Right renal pelvis (tissue), 4 donors: ENCODE measurements around the gene HSF2BP. TPM values are rescaled to one million over a fixed set of nuclear protein-coding genes. Genes with fewer than 3 reads are reported as not detected.
A peak's percentile ranks its signal among the peaks of the same experiment; 100 is the strongest.
"Not testable (repeated sequence)": the region's sequence is repeated elsewhere in the genome, so short reads cannot be mapped to it uniquely, and the experiment has no call there.

Experiments used
- DNase-seq, 4 donors: peaks; one replicate each; pipeline ENCODE4 v3.0.0-alpha.2; 2013; ENCODE audit warnings: low read depth in 4 of 4, low spot score in 3 of 4, missing footprints in 1 of 4
- polyA plus RNA-seq, 4 donors: library from polyadenylated mRNA; unstranded; fragments of 120-200 nt; gene quantifications; one replicate each; pipeline ENCODE4 v1.2.1, GENCODE V29; 2013; ENCODE audit not compliant: insufficient read length in 4 of 4

Gene HSF2BP
- polyA plus RNA-seq, 4 donors, result 1.9 to 2.4 (median 2.2) TPM

DNA sequence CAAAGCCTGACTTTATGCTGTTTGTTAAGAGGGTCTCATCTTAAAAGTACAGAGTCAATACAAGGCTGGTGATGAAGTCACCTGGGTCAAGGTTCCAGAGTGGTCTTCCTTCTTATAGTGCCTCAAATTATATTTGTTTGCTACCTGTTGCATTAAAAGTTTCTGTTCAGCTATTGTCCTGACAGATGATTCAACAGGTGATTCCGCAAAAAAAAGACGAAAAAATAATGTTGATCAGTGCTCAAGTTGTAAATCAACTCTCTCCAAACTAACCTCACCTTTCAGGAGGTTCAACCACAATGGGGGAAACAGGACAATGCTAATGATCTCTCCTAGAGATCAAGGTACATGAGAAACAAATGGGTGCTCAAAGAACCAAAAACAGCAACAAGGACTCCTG lies 35.7 kb downstream of the HSF2BP start:
- DNase-seq, result no peak

DNA sequence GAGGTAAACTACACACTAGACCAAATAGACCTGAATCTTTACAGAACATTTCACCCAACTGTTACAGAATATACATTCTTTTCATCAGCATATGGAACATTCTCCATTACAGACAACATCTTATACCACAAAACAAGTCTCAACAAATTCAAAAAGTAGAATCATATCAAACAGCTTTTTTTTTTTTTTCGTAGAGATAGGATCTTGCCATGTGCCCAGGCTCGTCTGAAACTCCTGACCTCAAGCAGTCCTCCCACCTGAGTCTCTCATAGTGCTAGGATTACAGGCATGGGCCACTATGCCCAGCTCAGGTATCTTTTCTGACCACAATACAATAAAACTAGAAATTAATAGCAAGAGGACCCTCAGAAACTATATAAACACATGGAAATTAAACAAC lies 36.5 kb downstream of the HSF2BP start:
- no peak for DNase-seq

DNA sequence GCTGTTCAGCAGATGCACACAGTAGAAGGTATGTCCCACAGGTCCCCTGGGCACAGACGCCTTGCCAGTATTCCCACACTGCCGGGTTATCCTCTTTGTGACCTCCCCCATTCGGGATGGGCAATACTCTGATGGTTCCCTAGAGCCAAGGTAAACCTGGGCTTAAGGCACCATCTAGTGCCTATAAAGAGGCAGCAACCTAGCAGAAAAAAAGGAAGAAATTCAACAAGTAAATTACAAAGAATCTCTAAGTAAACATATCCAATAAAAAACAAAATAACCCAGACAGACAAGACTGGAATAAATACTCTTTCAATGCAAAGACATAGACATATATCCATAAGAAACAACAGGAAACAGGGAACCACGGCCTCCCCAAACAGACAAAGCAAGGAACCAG lies 39.4 kb downstream of the HSF2BP start:
- DNase-seq, result no peak

DNA sequence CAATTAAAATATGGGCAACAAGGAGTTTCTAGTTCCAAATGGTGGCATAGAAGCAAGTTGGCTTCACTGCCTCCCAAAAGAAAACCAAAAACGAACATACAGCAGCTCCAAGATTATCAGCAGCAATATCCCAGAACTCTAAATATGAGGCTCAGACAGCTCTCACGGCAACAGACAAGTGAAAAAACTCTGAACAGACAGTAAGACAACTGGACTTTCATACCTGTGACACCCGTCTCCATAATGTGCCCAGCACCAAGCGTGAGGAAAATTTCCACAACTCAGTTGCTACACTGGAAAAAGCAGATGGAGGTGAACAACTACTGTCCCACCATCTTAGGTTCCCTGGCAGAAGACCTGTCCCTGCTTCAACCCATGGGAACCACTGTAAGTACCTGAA lies 39.9 kb downstream of the HSF2BP start:
- no peak for DNase-seq

DNA sequence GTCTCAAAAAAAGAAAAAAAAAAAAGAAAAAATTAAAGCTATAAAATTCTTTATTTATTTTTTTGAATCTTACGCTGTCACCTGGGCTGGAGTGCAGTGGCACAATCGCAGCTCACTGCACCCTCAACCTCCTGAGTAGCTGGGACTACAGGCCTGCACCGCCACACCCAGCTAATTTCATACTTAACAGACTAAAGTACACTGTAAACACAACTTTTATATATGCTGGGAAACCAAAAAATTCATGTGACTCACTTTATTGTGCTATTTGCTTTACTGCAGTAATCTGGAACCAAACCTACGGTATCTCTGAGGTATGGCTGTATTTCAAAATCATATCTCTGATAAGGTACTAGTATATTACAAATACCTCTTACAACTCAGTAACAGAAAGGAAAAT lies 40.3 kb downstream of the HSF2BP start:
- DNase-seq, result no peak

DNA sequence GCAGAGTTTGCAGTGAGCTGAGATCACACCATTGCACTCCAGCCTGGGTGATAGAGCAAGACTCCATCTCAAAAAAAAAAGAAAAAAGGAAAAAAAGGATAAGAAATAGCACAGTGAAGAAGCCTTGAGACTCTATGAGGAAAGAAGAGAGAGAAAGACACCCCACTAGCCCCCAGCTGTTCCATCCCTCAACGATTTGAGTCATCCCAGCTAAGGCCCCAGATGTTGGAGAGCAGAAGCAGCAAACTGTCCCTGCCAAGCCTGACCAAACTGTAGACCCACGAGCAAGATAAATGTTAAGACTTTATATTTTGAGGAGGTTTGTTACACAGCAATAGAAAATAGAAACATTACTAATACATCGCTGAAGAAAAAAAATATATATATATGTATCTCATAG lies 42.4 kb downstream of the HSF2BP start:
- DNase-seq, result not testable (repeated sequence)

DNA sequence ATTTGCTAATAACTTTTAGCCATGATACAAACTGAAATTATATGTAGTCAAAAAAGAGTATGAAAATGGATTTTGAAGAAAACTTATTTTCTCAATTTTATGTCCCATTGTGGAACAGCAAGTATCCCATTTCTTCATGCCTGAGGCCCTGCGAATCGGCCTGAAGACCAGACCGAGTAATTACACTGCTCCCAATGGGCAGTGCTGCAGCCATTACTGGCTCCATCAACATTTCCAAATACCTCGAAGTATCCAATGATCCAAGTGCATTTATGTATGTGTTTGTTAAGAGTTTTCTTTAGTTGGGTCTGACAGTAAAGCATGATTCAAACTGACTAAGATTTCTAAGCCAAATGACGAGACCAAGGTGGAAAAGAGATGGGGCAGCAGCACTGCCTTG lies 44.4 kb downstream of the HSF2BP start:
- DNase-seq, result no peak

DNA sequence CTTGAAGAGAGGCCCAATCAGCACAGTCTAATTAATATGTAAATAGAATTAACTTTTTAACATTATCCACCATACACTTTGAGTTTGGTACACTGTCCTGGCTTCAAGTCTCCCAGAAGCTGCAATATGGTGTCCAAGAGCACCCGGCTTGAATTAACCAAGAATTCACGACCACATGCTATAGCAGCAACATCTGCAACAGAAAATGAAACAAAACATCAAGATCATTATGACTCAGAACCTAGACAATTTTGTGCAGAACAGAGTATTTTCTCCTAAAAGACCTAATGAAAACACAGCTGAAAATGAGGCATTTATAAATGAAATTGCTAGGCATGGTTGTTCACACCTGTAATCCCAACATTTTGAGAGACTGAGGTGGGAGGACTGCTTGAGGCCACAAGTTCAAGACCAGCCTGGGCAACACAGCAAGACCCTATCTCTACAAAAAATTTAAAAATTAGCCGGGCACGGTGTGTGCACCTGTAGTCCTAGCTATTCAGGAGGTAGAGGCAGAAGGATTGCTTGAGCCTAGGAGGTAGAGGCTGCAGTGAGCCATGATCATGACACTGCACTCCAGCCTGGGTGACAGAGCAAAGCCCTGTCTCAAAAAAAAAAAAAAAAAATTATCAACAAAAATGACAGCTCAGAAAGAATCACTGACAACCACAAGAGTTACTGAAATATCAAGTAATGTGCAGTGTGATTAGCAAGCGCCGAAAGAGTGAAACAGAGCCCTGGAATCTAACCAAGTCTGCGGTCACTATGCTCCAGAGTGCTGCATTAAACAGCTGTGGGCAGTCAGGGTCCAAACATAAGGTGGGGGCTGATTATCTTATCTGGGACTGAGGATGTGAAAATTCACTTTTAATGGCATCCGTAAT lies 45.3 kb downstream of the HSF2BP start:
- DNase-seq, result no peak

DNA sequence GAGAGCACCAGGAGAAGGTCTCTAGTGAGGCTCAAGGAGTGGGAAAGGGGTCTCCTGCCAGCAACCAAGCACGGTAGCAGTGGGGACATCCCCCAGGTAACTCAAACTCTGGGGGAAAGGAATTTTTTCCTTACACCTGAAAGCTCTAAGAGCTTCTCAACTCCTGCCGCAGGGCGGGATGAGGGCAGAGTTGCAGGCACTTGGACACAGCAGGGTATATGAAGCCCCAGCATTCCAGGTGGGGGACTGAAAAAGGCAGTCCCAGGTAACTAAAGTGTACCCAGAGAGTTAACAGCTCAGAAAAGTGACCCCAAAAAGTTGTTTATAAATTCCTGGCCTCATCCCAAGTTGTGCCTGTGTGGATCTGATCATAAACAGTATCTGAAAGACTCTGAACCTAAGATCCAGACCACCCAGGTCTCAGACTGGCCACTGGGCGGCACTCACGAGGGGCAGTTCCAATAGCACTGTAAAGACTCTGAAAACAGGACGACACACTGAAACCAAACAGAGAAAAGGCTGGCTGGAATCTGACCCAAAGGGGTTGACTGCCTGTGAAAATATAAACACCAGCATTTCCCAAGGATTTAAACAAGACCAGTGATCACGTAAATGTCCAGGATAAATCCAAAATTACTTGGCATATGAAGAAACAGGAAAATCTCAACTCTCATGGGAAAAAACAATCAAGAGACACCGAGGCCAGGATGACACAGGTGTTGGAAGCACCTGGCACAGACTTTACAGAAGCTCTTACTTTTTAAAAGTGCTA lies 47.5 kb downstream of the HSF2BP start:
- DNase-seq, result peak; percentile 16 to 46 (median 31)

DNA sequence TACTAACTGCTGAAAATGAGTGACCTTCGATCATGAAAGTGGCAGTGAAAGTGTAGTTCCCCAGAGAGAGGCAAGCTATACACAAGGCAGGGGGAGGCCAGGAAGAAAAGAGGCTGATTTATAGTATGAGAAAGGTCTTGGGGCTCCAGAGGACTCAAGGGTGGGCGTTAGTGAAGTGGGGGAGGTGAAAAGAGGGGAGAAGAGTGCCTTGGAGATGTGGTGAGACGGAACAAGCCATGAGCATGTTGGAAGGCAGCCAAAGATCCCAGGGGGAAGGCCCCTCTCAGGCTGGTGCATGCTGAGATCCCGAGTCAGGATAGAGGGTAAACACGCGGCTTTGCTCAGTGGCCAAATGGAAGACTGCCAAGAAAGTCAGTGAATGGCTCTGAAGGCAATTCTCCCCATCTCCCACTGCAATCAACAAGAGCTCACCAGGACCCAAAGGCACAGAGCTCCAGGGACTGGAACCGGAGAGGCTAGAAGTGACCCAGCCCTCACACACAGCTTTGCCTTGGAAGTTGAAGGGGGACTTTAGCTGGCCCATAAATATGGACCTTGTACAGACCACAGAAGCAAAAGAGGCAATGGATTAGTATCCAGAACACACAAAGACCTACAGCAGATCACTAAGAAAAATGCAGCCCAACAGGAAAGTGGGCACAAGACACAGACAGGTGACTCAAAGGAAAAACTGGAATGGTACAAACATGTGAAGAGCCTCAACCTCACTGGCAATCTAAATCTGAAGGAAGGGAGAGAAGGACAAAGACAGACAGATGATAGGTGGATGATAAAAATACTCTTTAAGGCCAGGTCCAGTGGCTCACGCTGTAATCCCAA lies 49.6 kb downstream of the HSF2BP start:
- DNase-seq, result peak in 1 of 4 donors; percentile 12

DNA sequence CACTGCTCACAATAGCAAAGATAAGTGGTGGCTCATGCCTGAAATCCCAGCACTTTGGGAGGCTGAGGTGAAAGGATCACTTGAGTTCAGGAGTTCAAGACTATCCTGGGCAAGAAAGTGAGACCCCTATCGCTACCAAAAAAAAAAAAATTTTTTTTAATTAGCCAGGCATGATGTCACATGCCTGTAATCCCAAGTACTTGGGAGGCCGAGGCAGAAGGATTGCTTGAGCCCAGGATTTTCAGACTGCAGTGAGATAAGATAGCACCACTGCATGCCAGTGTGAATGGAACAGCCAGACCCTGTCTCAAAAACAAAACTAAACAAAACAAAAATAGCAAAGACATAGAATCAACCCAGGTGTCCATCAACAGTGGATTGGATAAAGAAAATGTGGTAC lies 50.6 kb downstream of the HSF2BP start:
- DNase-seq, result no peak

DNA sequence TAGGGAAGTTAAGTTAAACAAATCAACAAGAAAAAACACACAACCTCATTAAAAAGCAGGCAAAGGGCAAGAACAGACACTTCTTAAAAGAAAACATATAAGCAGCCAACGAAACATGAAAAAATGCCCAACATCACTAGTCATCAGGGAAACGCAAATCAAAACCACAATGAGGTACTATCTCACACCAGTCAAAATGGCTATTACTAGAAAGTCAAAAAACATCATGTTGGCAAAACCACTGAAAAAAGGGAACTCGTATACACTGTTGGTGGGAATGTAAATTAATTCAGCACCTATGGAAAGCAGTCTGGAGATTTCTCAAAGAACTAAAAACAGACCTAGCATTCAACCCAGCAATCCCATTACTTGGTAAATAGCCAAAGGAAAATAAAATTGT lies 51.1 kb downstream of the HSF2BP start:
- DNase-seq, result no peak

DNA sequence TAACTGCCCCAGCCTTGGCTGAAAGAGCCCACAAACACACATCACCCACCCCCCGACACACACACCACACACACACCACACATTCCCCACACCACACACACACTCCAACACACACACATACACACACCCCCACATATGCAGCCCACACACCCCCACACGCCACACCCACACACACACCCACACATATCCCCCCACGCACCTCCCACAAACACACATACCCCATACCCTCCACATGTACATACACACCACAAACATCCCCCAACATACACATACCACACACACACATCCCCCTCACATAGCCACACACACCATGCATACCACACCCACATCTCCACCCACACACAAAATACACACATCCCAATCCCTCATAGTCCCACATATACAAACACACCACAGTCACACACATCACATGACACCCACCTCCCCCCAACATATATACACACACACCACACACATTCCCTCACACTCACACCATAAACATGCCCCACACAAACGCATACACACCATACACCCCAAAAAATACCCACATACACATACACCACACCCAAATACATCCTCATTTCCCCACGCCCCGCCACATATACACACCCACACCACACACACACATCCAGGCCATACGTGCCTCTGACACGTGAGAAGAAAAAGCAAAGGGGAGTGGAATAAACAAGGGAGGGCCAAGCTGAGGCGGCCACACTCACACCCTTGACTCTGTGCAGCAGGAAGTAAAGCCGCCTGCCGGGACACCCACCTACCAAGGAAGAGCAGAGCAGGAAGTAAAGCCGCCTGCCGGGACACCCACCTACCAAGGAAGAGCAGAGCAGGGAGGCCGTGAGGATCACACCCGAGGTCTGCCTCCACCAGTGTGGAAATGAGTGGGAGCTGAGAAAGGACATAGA lies 53.7 kb downstream of the HSF2BP start:
- no peak for DNase-seq

DNA sequence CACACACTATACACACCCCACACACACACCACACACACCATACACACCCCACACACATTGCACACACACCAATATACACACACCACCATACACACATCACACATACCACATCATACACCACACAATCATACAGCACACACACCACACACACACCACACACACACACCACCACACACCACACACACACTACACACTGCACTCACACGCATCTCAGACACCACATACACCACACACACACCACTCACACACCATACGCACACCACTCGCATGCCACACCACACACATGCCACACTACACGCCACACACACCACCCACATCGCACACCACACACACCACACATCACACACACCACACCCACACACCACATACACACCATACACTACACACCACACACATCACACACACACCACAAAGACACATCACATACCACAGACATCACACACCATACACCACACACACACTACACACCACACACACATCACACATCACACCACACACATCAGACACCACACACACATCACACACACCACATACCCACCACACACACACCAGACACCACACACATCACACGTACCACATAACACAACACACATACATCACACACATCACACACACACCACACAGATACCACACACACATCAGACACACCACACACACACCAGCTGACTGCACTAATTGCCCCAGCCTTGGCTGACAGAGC lies 54.6 kb downstream of the HSF2BP start:
- DNase-seq, result no peak

DNA sequence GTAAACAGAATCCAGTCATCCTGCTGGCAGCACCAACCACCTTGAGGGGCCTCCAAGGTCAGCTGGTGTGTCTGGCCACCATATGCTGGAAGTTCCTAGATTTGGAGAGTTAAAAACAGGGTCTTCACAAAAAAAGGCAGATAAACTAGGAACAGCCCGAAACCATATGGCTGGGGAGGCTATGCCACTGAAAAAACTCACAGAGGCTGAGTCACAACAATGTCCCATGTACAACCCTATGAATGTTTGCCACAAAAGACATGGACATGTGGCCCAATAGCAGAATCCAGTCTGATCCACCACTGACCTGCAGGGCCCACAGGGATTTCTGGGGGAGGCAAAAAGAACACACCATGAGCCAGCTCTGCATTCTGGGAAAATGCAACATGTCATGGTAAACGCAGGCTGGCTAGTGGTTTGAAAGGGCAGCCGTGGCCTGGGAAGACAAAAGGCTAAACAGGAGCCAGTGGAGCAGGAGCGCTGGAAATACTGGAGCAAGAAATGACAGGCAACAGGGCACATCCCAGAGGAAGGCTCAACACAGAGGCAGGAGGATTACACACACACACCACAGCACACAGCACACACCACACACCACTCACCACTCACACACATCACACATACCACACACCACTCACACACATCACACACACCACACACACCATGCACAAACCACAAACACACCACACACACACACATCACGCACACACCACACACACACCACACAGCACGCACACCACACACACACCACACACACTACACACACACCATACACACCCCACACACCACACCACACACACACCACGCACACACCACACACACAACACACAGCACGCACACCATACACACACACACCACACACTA lies 55.4 kb downstream of the HSF2BP start:
- DNase-seq, result no peak

DNA sequence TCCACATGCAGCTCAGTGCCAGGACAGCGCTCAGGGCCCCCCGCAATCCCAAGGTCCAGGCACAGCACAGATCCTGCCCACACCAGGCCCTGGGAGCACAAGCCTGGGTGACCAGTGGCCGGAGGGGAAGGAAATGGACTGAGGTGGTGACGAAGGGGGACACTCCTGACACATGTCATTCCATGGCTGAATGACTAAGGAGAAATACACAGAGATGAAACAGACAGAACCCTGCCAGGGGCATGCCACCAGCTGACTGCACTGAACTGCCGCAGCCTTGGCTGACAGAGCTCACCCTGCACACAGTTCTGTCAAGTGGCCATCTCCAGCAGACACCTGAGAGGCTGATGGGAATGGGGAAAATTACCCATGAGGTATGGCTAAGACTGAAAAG lies 56.1 kb downstream of the HSF2BP start:
- no peak for DNase-seq

DNA sequence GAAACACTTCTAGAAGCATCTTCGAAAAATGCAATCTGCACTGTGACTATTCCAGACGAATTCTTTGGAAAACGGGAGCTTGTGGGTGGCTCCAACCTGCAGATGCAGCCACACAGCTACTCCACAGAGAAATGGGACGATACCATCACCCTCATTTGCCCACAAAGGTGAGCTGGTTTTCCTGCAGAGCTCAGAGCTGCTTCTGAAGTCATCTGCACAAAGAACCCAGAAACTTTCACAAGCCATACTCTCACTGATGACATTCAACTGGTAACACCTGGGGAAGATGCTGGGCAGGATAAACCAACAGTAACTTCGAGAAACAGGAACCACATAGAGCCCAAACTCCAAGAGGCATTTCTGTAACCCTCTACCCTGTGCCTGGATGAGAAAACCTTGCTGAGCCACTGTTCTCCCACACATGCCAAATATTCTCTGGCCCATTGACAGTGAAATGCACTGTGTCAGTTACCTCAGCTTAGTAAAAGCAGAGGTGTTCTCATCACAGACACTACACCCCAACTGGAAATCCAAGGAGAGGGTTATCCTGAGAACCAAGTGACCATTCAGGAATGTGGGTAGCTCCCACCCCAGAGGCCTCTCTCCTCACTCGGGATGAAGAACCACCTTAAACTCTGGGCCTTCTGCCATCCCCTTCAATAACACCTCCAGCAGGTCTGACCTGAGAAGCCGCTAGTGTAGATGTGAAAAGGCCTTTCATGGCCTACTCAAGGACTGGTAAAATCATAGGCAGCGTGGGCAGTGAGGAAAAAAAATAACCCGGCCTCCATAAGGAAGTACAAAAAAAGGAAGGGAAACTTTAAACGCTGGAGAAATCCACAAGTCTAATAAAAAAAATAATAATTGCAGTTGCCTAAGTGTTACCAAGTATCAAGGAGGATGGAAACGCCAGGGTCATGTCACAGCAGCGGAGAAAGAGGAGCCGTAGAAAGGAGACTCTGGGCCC lies 56.7 kb downstream of the HSF2BP start:
- no peak for DNase-seq
